IMR-90 (cell line): Measurements from ENCODE around the gene LAPTM5. TPM values are rescaled to one million over a fixed set of nuclear protein-coding genes. Genes with fewer than 3 reads are reported as not detected.

Experiments
- ATAC-seq: fragments of 200-7000 bp; cut with Tn5 transposase; 2 replicates; pipeline ENCODE4 v1.9.1; 2020; ENCODE audit warnings: low read depth, mild to moderate bottlenecking, moderate library complexity
- BruUV-seq: library from RNA; stranded (reverse); fragments of 400-500 nt; replicated peaks from 2 replicates; lab custom pipeline; 2021; lab: Mats Ljungman, UMichigan
- CTCF ChIA-PET: fragments of 300-600 bp; formaldehyde crosslinking; extraction: SDS; loops from one replicate; lab custom pipeline; 2021; ENCODE audit warnings: antibody characterized with exemption; lab: Yijun Ruan, JAX
- POLR2A ChIA-PET: fragments of 300-600 bp; sonication (Branson Sonifier 250); formaldehyde crosslinking; loops from one replicate; lab custom pipeline; 2022; ENCODE audit warnings: antibody characterized with exemption; ENCODE audit not compliant: unreplicated experiment; lab: Charles Lee
- DNase-seq: peaks from one replicate; pipeline ENCODE4 v3.0.0; 2013
- H2AFZ ChIP-seq: replicated peaks from 2 replicates; pipeline ENCODE3; 2013; ENCODE audit warnings: low read length, mild to moderate bottlenecking; ENCODE audit not compliant: poor library complexity
- H2AK5ac ChIP-seq: 2 replicates; pipeline ENCODE4 v1.6.1; 2013; ENCODE audit warnings: low read depth, low read length, inconsistent platforms
- H2AK9ac ChIP-seq: replicated peaks from 2 replicates; pipeline ENCODE3; 2013; ENCODE audit warnings: mild to moderate bottlenecking, low read depth, low read length, moderate library complexity; ENCODE audit not compliant: poor library complexity
- H2BK120ac ChIP-seq: 2 replicates; pipeline ENCODE4 v1.6.1; 2013; ENCODE audit warnings: low read depth, low read length, inconsistent platforms
- H2BK15ac ChIP-seq: 3 replicates; pipeline ENCODE4 v1.6.1; 2013; ENCODE audit warnings: low read depth, low read length, inconsistent platforms
- H2BK20ac ChIP-seq: 2 replicates; pipeline ENCODE4 v1.6.1; 2013; ENCODE audit warnings: low read depth, mild to moderate bottlenecking, inconsistent platforms, low read length, moderate library complexity
- H2BK5ac ChIP-seq: 2 replicates; pipeline ENCODE4 v1.6.1; 2013; ENCODE audit warnings: mild to moderate bottlenecking, low read depth, low read length, inconsistent platforms; ENCODE audit not compliant: poor library complexity, severe bottlenecking
- H3K14ac ChIP-seq: replicated peaks from 2 replicates; pipeline ENCODE4 v1.6.1; 2013; ENCODE audit warnings: low read depth, low read length, inconsistent platforms
- H3K18ac ChIP-seq: 2 replicates; pipeline ENCODE4 v1.6.1; 2013; ENCODE audit warnings: low read depth, low read length, control low read depth
- H3K23ac ChIP-seq: 2 replicates; pipeline ENCODE4 v1.6.1; 2013; ENCODE audit warnings: low read depth, low read length, inconsistent platforms
- H3K27ac ChIP-seq: 2 replicates; pipeline ENCODE4 v1.5.1; 2013; ENCODE audit warnings: mild to moderate bottlenecking, control low read depth, low read length; ENCODE audit not compliant: insufficient read depth
- H3K27me3 ChIP-seq: 2 replicates; pipeline ENCODE4 v1.6.1; 2013; ENCODE audit warnings: low read length; ENCODE audit not compliant: control insufficient read depth, insufficient read depth
- H3K36me3 ChIP-seq: 2 replicates; pipeline ENCODE4 v1.6.1; 2013; ENCODE audit warnings: low read length, mixed read lengths; ENCODE audit not compliant: control insufficient read depth, insufficient read depth
- H3K4ac ChIP-seq: 2 replicates; pipeline ENCODE4 v1.6.1; 2013; ENCODE audit warnings: low read depth, low read length, inconsistent platforms
- H3K4me1 ChIP-seq: 2 replicates; pipeline ENCODE4 v1.6.1; 2013; ENCODE audit warnings: low read length, mixed read lengths; ENCODE audit not compliant: control insufficient read depth, insufficient read depth
- H3K4me2 ChIP-seq: 2 replicates; pipeline ENCODE4 v1.6.1; 2013; ENCODE audit warnings: low read depth, mild to moderate bottlenecking, control low read depth, low read length, moderate library complexity
- H3K4me3 ChIP-seq: 2 replicates; pipeline ENCODE4 v1.5.1; 2013; ENCODE audit warnings: low read depth, mild to moderate bottlenecking, control low read depth, low read length, moderate library complexity; ENCODE audit not compliant: insufficient read depth
- H3K56ac ChIP-seq: 2 replicates; pipeline ENCODE4 v1.6.1; 2013; ENCODE audit warnings: low read length, inconsistent platforms; ENCODE audit not compliant: insufficient read depth; ENCODE audit errors: extremely low read depth
- H3K79me1 ChIP-seq, 2 experiments: 2 replicates each; pipeline ENCODE4 v1.6.1; 2013; ENCODE audit warnings: low read length in 2 of 2, inconsistent platforms in 1 of 2, low read depth in 1 of 2
- H3K9ac ChIP-seq: 2 replicates; pipeline ENCODE4 v1.6.1; 2013; ENCODE audit warnings: low read depth, low read length, control low read depth
- H3K9me1 ChIP-seq: 2 replicates; pipeline ENCODE4 v1.6.1; 2013; ENCODE audit warnings: low read length, inconsistent platforms; ENCODE audit not compliant: insufficient read depth
- H3K9me3 ChIP-seq: 2 replicates; pipeline ENCODE4 v1.6.1; 2013; ENCODE audit warnings: low read length; ENCODE audit not compliant: control insufficient read depth, insufficient read depth
- H4K20me1 ChIP-seq: 2 replicates; pipeline ENCODE4 v1.6.1; 2013; ENCODE audit warnings: low read length, inconsistent platforms; ENCODE audit not compliant: insufficient read depth
- H4K5ac ChIP-seq: 2 replicates; pipeline ENCODE4 v1.6.1; 2013; ENCODE audit warnings: mild to moderate bottlenecking, low read depth, low read length, control low read depth
- H4K8ac ChIP-seq, 2 experiments: 2 replicates each; pipeline ENCODE4 v1.6.1; 2013; ENCODE audit warnings: low read depth in 2 of 2, low read length in 2 of 2, control low read depth in 1 of 2, inconsistent platforms in 1 of 2
- H4K91ac ChIP-seq: 2 replicates; pipeline ENCODE4 v1.6.1; 2013; ENCODE audit warnings: low read depth, low read length, inconsistent platforms; ENCODE audit not compliant: insufficient read depth
- BHLHE40 ChIP-seq: fragments of 150-350 bp; IDR thresholded peaks from 2 replicates; pipeline ENCODE4 v1.6.1; 2016; ENCODE audit warnings: mild to moderate bottlenecking, low read depth, low read length
- CEBPB ChIP-seq: IDR thresholded peaks from 2 replicates; pipeline ENCODE4 v1.6.1; 2012; ENCODE audit warnings: low read depth, low read length, improper control_type of control experiment
- CHD1 ChIP-seq: IDR thresholded peaks from 2 replicates; pipeline ENCODE4 v1.6.1; 2012; ENCODE audit warnings: low read depth, low read length, improper control_type of control experiment
- FOS ChIP-seq: fragments of 150-350 bp; IDR thresholded peaks from 2 replicates; pipeline ENCODE4 v1.6.1; 2016; ENCODE audit warnings: low read depth, low read length
- MAFK ChIP-seq: IDR thresholded peaks from 2 replicates; pipeline ENCODE4 v1.6.1; 2012; ENCODE audit warnings: low read depth, low read length, improper control_type of control experiment
- MAZ ChIP-seq: IDR thresholded peaks from 2 replicates; pipeline ENCODE4 v1.6.1; 2012; ENCODE audit warnings: low read depth, mild to moderate bottlenecking, low read length, improper control_type of control experiment, moderate library complexity, borderline replicate concordance
- MXI1 ChIP-seq: IDR thresholded peaks from 2 replicates; pipeline ENCODE4 v1.6.1; 2012; ENCODE audit warnings: low read depth, mild to moderate bottlenecking, low read length, moderate library complexity, borderline replicate concordance
- NFE2L2 ChIP-seq: fragments of 150-350 bp; IDR thresholded peaks from 2 replicates; pipeline ENCODE4 v1.6.1; 2016; ENCODE audit warnings: low read depth, mild to moderate bottlenecking, low read length
- POLR2A ChIP-seq: IDR thresholded peaks from 2 replicates; pipeline ENCODE4 v1.6.1; 2012; ENCODE audit warnings: mild to moderate bottlenecking, low read depth, low read length
- RAD21 ChIP-seq: IDR thresholded peaks from 2 replicates; pipeline ENCODE4 v1.6.1; 2012; ENCODE audit warnings: low read length, improper control_type of control experiment
- RCOR1 ChIP-seq: IDR thresholded peaks from 2 replicates; pipeline ENCODE4 v1.6.1; 2012; ENCODE audit warnings: mild to moderate bottlenecking, low read length, improper control_type of control experiment; ENCODE audit not compliant: insufficient replicate concordance
- RFX5 ChIP-seq: IDR thresholded peaks from 2 replicates; pipeline ENCODE4 v1.8.0; 2012; ENCODE audit warnings: low read depth, mild to moderate bottlenecking, low read length, moderate library complexity
- SMC3 ChIP-seq: fragments of 150-350 bp; IDR thresholded peaks from 2 replicates; pipeline ENCODE4 v1.6.1; 2016; ENCODE audit warnings: low read depth, mild to moderate bottlenecking, antibody characterized with exemption, low read length, moderate library complexity
- WGBS, 2 experiments: methylation state at CpG; one replicate each; pipeline versions ENCODE4 v1.1.5 to v1.1.7; 2013; ENCODE audit warnings: missing lambda C conversion rate in 2 of 2; ENCODE audit not compliant: insufficient read length in 1 of 2; ENCODE audit errors: extremely low coverage in 2 of 2; 5-methylcytosine and 5-hydroxymethylcytosine counted together
- dilution Hi-C: fragments of 300-500 bp; cut with HindIII; formaldehyde crosslinking; loops from one replicate; pipeline ENCODE4 v1.14.3; 2018; ENCODE audit warnings: low sequenced_read_pairs; ENCODE audit not compliant: unreplicated experiment
- in situ Hi-C: fragments of 300-500 bp; cut with MboI; formaldehyde crosslinking; loops from 3 replicates; pipeline ENCODE4 v1.14.3; 2019; ENCODE audit warnings: low sequenced_read_pairs, inconsistent platforms, mixed read lengths
- intact Hi-C: fragments of 100-400 bp; cut with micrococcal nuclease; formaldehyde crosslinking; loops from 2 replicates; pipeline ENCODE4 v1.10.0; 2022
- polyA plus RNA-seq, 3 experiments: library from polyadenylated mRNA; depleted of rRNA; stranded (reverse); fragments of >200 nt; gene quantifications; 2 replicates each; pipeline ENCODE4 v1.2.3, GENCODE V29; 2012; ENCODE audit warnings: low replicate concordance in 1 of 3
- total RNA-seq: library from RNA; depleted of rRNA; stranded (reverse); fragments of >200 nt; gene quantifications from 2 replicates; pipeline ENCODE4 v1.2.3, GENCODE V29; 2012
- TF ChIP-seq, protein P1 (sequence below): fragments of 150-350 bp; IDR thresholded peaks from 2 replicates; pipeline ENCODE4 v1.6.1; 2017; ENCODE audit warnings: mild to moderate bottlenecking, antibody characterized with exemption, low read length, low read depth
- TF ChIP-seq, protein P2 (sequence below): fragments of 150-350 bp; IDR thresholded peaks from 2 replicates; pipeline ENCODE4 v1.6.1; 2016; ENCODE audit warnings: low read depth, mild to moderate bottlenecking, low read length, moderate library complexity, borderline replicate concordance
- TF ChIP-seq, protein P3 (sequence below): conservative IDR thresholded peaks from 2 replicates; pipeline ENCODE4 v1.5.1; 2012; ENCODE audit warnings: mild to moderate bottlenecking, low read depth, low read length, improper control_type of control experiment

LAPTM5 gene
- total and polyA plus RNA-seq, 2 of the 4 experiments (the other 2 are of a cell fraction) = 0.09 TPM; not detected in 1

DNA sequence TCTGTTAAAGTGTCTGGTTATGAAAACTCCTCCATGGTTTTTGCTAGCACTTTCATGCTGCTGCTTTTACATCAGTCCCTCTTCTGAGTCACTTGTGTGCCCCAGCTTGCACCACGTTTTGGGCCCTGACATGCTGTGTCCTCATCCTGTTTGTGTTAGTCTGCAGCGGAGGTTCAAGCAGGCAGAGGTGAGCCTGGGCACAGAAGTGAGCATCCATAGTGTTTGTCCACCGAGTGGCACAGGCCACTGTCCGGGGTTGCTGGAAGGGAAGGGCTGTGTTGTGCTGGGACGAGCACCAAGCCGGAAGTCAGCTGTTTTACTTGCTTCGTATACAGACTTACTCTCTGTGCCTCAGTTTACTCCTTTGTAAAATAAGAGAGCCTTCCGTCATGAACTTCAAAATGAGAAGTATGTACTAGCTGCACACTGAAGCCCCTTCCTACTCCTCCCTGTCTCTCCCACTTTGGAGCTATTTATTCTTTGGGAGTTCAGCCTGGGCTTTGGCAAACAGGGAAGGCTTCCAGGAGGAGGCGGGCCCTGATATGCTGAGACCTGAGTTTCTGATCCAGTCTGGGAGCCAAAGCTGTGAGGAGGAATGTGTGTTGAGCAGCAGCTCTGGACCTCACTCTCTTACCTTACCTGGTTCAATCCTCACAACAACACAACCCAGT is 10.7 kb upstream of the LAPTM5 start:
- intact Hi-C loops = no loop called here
- ATAC-seq = no peak
- CTCF ChIA-PET = interaction anchor here (1.2 kb wide), 1 partner anchor 10 kb away, joined by 3 read pairs; no protein-coding TSS in a partner anchor

More for the DNA sequence above, 10.7 kb upstream of the LAPTM5 start:
- Histone ChIP-seq H3K36me3 (no peaks in the 10 kb centered on the region), H3K27me3 (peaks cover 11% of the 10 kb centered on the region), H2AFZ (no peak overlapping the region), H3K9me1 (no peaks in the 10 kb centered on the region), H4K5ac (no peak overlapping the region), H2BK120ac (no peak overlapping the region), H3K23ac (no peak overlapping the region), H3K27ac (no peak overlapping the region), H3K79me1 (no peaks in the 10 kb centered on the region), H2BK20ac (no peak overlapping the region), H3K18ac (no peak overlapping the region), H2BK5ac (no peak overlapping the region), H3K4ac (no peak overlapping the region), H4K20me1 (no peaks in the 10 kb centered on the region), H4K8ac (no peak overlapping the region), H3K9ac (no peak overlapping the region), H3K14ac (no peak overlapping the region), H3K9me3 (no peaks in the 10 kb centered on the region), H3K56ac (no peak overlapping the region), H2AK9ac (no peak overlapping the region), H3K4me3 (no peak overlapping the region), H3K4me1 (peaks cover 7% of the 10 kb centered on the region; the same call in 1 of the 2 replicates), H3K4me2 (no peak overlapping the region), H2BK15ac (no peak overlapping the region), H2AK5ac (no peak overlapping the region), H4K91ac (no peak overlapping the region)
- dilution Hi-C loops (no loop called here), in situ Hi-C loops (no loop called here)
- DNase-seq = no peak
- WGBS, 2 experiments = 43% methylated on average over 1 of the region's 9 CpGs; no CpG with 5 or more reads in 1 of the 2 experiments
- POLR2A ChIA-PET = no interaction called here
- TF ChIP-seq, protein P1, sequence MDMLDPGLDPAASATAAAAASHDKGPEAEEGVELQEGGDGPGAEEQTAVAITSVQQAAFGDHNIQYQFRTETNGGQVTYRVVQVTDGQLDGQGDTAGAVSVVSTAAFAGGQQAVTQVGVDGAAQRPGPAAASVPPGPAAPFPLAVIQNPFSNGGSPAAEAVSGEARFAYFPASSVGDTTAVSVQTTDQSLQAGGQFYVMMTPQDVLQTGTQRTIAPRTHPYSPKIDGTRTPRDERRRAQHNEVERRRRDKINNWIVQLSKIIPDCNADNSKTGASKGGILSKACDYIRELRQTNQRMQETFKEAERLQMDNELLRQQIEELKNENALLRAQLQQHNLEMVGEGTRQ = no peak
- TF ChIP-seq RFX5 = no peak
- TF ChIP-seq RCOR1 = no peak
- no peak for TF ChIP-seq BHLHE40
- TF ChIP-seq CEBPB = no peak
- TF ChIP-seq FOS = no peak
- TF ChIP-seq MAZ = no peak
- no peak for TF ChIP-seq MXI1
- TF ChIP-seq, protein P2, sequence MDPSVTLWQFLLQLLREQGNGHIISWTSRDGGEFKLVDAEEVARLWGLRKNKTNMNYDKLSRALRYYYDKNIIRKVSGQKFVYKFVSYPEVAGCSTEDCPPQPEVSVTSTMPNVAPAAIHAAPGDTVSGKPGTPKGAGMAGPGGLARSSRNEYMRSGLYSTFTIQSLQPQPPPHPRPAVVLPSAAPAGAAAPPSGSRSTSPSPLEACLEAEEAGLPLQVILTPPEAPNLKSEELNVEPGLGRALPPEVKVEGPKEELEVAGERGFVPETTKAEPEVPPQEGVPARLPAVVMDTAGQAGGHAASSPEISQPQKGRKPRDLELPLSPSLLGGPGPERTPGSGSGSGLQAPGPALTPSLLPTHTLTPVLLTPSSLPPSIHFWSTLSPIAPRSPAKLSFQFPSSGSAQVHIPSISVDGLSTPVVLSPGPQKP = no peak
- TF ChIP-seq NFE2L2 = no peak
- no peak for TF ChIP-seq CHD1
- no peak for TF ChIP-seq RAD21
- no peak for TF ChIP-seq POLR2A
- TF ChIP-seq, protein P3, sequence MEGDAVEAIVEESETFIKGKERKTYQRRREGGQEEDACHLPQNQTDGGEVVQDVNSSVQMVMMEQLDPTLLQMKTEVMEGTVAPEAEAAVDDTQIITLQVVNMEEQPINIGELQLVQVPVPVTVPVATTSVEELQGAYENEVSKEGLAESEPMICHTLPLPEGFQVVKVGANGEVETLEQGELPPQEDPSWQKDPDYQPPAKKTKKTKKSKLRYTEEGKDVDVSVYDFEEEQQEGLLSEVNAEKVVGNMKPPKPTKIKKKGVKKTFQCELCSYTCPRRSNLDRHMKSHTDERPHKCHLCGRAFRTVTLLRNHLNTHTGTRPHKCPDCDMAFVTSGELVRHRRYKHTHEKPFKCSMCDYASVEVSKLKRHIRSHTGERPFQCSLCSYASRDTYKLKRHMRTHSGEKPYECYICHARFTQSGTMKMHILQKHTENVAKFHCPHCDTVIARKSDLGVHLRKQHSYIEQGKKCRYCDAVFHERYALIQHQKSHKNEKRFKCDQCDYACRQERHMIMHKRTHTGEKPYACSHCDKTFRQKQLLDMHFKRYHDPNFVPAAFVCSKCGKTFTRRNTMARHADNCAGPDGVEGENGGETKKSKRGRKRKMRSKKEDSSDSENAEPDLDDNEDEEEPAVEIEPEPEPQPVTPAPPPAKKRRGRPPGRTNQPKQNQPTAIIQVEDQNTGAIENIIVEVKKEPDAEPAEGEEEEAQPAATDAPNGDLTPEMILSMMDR = no peak
- TF ChIP-seq MAFK = no peak
- TF ChIP-seq SMC3 = no peak
- no TSS peak for BruUV-seq
